ENCODE data around the gene PSMD5. TPM values are rescaled to one million over a fixed set of nuclear protein-coding genes. Genes with fewer than 3 reads are reported as not detected.

The PSMD5 gene
- total and polyA plus RNA-seq, 2 donors (not counting 1 experiment from before 2014, with no cell fraction given) = 33.9 to 48.3 TPM

DNA sequence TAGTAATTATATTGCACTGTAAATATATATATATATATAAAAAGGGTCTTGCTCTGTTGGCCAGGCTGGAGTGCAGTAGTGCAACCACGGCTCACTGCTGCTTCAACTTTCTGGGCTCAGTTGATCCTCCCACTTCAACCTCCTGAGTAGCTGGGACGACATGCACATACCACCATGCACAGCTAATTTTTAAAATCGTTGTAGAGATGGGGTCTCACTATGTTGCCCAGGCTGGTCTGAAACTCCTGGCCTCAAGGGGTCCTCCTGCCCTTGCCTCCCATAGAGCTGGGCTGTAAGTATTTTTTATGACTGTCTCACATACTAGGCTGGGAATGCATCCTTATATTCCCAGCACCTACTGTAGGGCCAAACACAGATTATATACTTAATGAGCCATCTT is 11.9 kb downstream of the PSMD5 start:
- Histone ChIP-seq H3K79me2 (ENCODE audit: control insufficient read depth, insufficient read depth, low read length) (no peaks in the 10 kb centered on the region), H3K4me2 (ENCODE audit: extremely low read depth, insufficient read depth, low read length) (no peak overlapping the region), H3K9ac (ENCODE audit: insufficient read depth, low read length) (no peak overlapping the region), H3K27me3 (ENCODE audit: control insufficient read depth, insufficient read depth, low read length) (no peaks in the 10 kb centered on the region), H3K4me1 (ENCODE audit: control insufficient read depth, extremely low read depth, insufficient read depth, low read length) (no peaks in the 10 kb centered on the region), H3K36me3 (ENCODE audit: control insufficient read depth, insufficient read depth, low read length) (peaks cover 2% of the 10 kb centered on the region), H2AFZ (ENCODE audit: low read length) (no peak overlapping the region), H3K4me3 (replicated peaks in 1 of 4; ENCODE audit: control extremely low read depth in 1 of 4, insufficient read depth in 1 of 4, low read depth in 3 of 4, low read length in 4 of 4) (no peak overlapping the region), H4K20me1 (ENCODE audit: control insufficient read depth, extremely low read depth, insufficient read depth, low read length) (no peaks in the 10 kb centered on the region), H3K27ac (ENCODE audit: insufficient read depth, low read length) (no peak overlapping the region), H3K9me3 (ENCODE audit: control insufficient read depth, insufficient read depth, low read depth, low read length) (no peaks in the 10 kb centered on the region)
- no peak for DNase-seq (ENCODE audit: low read depth in 2 of 2)
- no peak for TF ChIP-seq EZH2 (IDR thresholded peaks at IDR 0.05; ENCODE audit: low read length, missing control alignments)
- TF ChIP-seq, protein P1, sequence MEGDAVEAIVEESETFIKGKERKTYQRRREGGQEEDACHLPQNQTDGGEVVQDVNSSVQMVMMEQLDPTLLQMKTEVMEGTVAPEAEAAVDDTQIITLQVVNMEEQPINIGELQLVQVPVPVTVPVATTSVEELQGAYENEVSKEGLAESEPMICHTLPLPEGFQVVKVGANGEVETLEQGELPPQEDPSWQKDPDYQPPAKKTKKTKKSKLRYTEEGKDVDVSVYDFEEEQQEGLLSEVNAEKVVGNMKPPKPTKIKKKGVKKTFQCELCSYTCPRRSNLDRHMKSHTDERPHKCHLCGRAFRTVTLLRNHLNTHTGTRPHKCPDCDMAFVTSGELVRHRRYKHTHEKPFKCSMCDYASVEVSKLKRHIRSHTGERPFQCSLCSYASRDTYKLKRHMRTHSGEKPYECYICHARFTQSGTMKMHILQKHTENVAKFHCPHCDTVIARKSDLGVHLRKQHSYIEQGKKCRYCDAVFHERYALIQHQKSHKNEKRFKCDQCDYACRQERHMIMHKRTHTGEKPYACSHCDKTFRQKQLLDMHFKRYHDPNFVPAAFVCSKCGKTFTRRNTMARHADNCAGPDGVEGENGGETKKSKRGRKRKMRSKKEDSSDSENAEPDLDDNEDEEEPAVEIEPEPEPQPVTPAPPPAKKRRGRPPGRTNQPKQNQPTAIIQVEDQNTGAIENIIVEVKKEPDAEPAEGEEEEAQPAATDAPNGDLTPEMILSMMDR (conservative IDR thresholded peaks at IDR 0.05 in 1 of 2, IDR thresholded peaks at IDR 0.05 in 1 of 2; ENCODE audit: low read depth in 1 of 2, low read length in 2 of 2) = no peak

DNA sequence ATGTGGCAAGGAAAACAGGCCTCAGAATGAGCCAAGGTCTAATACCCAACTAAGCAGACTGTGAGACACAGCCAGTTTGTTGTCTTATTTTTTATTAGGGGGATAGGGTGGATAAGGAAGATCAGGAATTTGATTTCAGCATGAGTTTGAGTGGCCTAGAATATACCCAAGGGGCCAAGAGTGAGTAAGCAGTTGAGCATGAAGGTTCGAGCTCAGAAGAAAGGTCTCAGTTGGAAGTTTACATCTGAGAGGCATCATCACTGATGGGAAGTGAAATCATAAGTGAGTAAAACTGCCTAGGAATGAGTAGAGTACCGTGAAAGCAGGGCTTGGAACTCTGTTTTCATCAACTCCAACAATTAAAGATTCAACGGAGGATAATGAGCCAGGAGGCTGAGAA is 12.6 kb downstream of the PSMD5 start:
- no peaks in the 10 kb centered on the region for H3K79me2 ChIP-seq (ENCODE audit: control insufficient read depth, insufficient read depth, low read length)
- H3K9me3 ChIP-seq (ENCODE audit: control insufficient read depth, insufficient read depth, low read depth, low read length) = no peaks in the 10 kb centered on the region
- no peaks in the 10 kb centered on the region for H4K20me1 ChIP-seq (ENCODE audit: control insufficient read depth, extremely low read depth, insufficient read depth, low read length)
- H2AFZ ChIP-seq (ENCODE audit: low read length) = no peak overlapping the region
- no peak for TF ChIP-seq EZH2 (IDR thresholded peaks at IDR 0.05; ENCODE audit: low read length, missing control alignments)
- TF ChIP-seq, protein P1 (conservative IDR thresholded peaks at IDR 0.05 in 1 of 2, IDR thresholded peaks at IDR 0.05 in 1 of 2; ENCODE audit: low read depth in 1 of 2, low read length in 2 of 2) = no peak
- no peak for DNase-seq (ENCODE audit: low read depth in 2 of 2)
- H3K27me3 ChIP-seq (ENCODE audit: control insufficient read depth, insufficient read depth, low read length) = no peaks in the 10 kb centered on the region
- no peaks in the 10 kb centered on the region for H3K4me1 ChIP-seq (ENCODE audit: control insufficient read depth, extremely low read depth, insufficient read depth, low read length)
- H3K36me3 ChIP-seq (ENCODE audit: control insufficient read depth, insufficient read depth, low read length) = peaks cover 2% of the 10 kb centered on the region
- H3K27ac ChIP-seq (ENCODE audit: insufficient read depth, low read length) = no peak overlapping the region
- no peak overlapping the region for H3K4me3 ChIP-seq (replicated peaks in 1 of 4; ENCODE audit: control extremely low read depth in 1 of 4, insufficient read depth in 1 of 4, low read depth in 3 of 4, low read length in 4 of 4)
- H3K4me2 ChIP-seq (ENCODE audit: extremely low read depth, insufficient read depth, low read length) = no peak overlapping the region
- no peak overlapping the region for H3K9ac ChIP-seq (ENCODE audit: insufficient read depth, low read length)

DNA sequence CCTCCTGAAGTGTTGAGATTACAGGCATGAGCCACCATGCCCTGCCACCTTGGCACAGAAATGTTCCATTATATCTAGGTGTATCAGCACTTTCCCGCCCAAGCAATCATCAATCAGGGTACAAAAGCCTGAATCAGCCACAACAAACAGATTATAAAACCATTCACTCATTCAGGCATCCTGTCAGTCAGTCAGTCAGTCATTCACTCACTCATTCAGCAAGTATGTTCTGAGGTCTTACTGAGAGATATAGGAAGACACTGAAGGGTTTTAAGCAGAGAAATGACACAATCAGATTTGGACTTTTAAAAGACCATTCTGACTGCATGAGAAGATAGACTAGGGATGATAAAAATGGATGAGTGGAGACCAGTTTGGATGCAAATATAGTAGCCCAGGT is 13.1 kb downstream of the PSMD5 start:
- H3K36me3 ChIP-seq (ENCODE audit: control insufficient read depth, insufficient read depth, low read length) = peaks cover 2% of the 10 kb centered on the region
- no peak overlapping the region for H3K4me2 ChIP-seq (ENCODE audit: extremely low read depth, insufficient read depth, low read length)
- no peaks in the 10 kb centered on the region for H3K79me2 ChIP-seq (ENCODE audit: control insufficient read depth, insufficient read depth, low read length)
- H3K9ac ChIP-seq (ENCODE audit: insufficient read depth, low read length) = no peak overlapping the region
- no peak overlapping the region for H2AFZ ChIP-seq (ENCODE audit: low read length)
- H4K20me1 ChIP-seq (ENCODE audit: control insufficient read depth, extremely low read depth, insufficient read depth, low read length) = no peaks in the 10 kb centered on the region
- no peak for TF ChIP-seq EZH2 (IDR thresholded peaks at IDR 0.05; ENCODE audit: low read length, missing control alignments)
- TF ChIP-seq, protein P1 (conservative IDR thresholded peaks at IDR 0.05 in 1 of 2, IDR thresholded peaks at IDR 0.05 in 1 of 2; ENCODE audit: low read depth in 1 of 2, low read length in 2 of 2) = no peak
- H3K4me3 ChIP-seq (replicated peaks in 1 of 4; ENCODE audit: control extremely low read depth in 1 of 4, insufficient read depth in 1 of 4, low read depth in 3 of 4, low read length in 4 of 4) = no peak overlapping the region
- no peak for DNase-seq (ENCODE audit: low read depth in 2 of 2)
- no peak overlapping the region for H3K27ac ChIP-seq (ENCODE audit: insufficient read depth, low read length)
- no peaks in the 10 kb centered on the region for H3K27me3 ChIP-seq (ENCODE audit: control insufficient read depth, insufficient read depth, low read length)
- H3K4me1 ChIP-seq (ENCODE audit: control insufficient read depth, extremely low read depth, insufficient read depth, low read length) = no peaks in the 10 kb centered on the region
- H3K9me3 ChIP-seq (ENCODE audit: control insufficient read depth, insufficient read depth, low read depth, low read length) = no peaks in the 10 kb centered on the region

Measured in fibroblast of lung (primary cell).